ENCODE measurements around the gene KLKB1. TPM values are rescaled to one million over a fixed set of nuclear protein-coding genes. Genes with fewer than 3 reads are reported as not detected.

KLKB1 gene
- polyA plus RNA-seq, 3 donors: 0.28 TPM; not detected in 2

- no peak overlapping the region for H3K4me3 Mint-ChIP-seq
- no peak overlapping the region for H3K27ac Mint-ChIP-seq
- TF ChIP-seq CTCF (IDR thresholded peaks at IDR 0.05): no peak
- Histone ChIP-seq H3K9ac (ENCODE audit: insufficient read depth, low read length, poor library complexity, severe bottlenecking) (no peak overlapping the region), H3K27me3 (ENCODE audit: control insufficient read depth in 2 of 2, insufficient read depth in 2 of 2, low read length in 2 of 2) (no peaks in the 10 kb centered on the region), H3K4me3 (replicated peaks in 1 of 3; ENCODE audit: low read depth in 2 of 3, low read length in 3 of 3) (no peak overlapping the region), H3K9me3 (replicated peaks in 1 of 2; ENCODE audit: control insufficient read depth in 1 of 2, insufficient read depth in 1 of 2, low read length in 2 of 2) (peaks cover 0 to 5% of the 10 kb centered on the region in 2 donors), H4K20me1 (ENCODE audit: insufficient read depth, low read length) (no peaks in the 10 kb centered on the region), H3K4me2 (replicated peaks; ENCODE audit: extremely low read depth, low read length, poor library complexity, severe bottlenecking) (no peak overlapping the region), H3K4me1 (ENCODE audit: control insufficient read depth in 1 of 2, insufficient read depth in 2 of 2, low read length in 2 of 2) (no peaks in the 10 kb centered on the region), H3K27ac (ENCODE audit: low read depth in 1 of 2, low read length in 2 of 2) (no peak overlapping the region), H2AFZ (ENCODE audit: insufficient read depth, low read depth, low read length, poor library complexity, severe bottlenecking) (no peak overlapping the region), H3K79me2 (ENCODE audit: insufficient read depth, low read length) (no peaks in the 10 kb centered on the region), H3K36me3 (replicated peaks in 1 of 2; ENCODE audit: control insufficient read depth in 1 of 2, insufficient read depth in 2 of 2, low read length in 2 of 2) (no peaks in the 10 kb centered on the region)
- no peaks in the 10 kb centered on the region for H3K36me3 Mint-ChIP-seq
- intact Hi-C loops (cut with micrococcal nuclease): no loop called here
- no peaks in the 10 kb centered on the region for H3K4me1 Mint-ChIP-seq
- H3K27me3 Mint-ChIP-seq (ENCODE audit: low read depth in 3 of 3): no peaks in the 10 kb centered on the region
- WGBS (ENCODE audit: insufficient coverage): no CpG with 5 or more reads among the region's 4 CpGs
- no peak for DNase-seq
- H3K9me3 Mint-ChIP-seq: peaks cover 0 to 2% (median 0%) of the 10 kb centered on the region in 7 donors
Measured at GRCh38 chr4:186236126-186236525, 8.8 kb downstream of the KLKB1 start.

- peaks cover 0 to 4% (median 2%) of the 10 kb centered on the region in 7 donors for H3K9me3 Mint-ChIP-seq
- Histone ChIP-seq H3K9me3 (replicated peaks in 1 of 2; ENCODE audit: control insufficient read depth in 1 of 2, insufficient read depth in 1 of 2, low read length in 2 of 2) (peaks cover 0 to 12% of the 10 kb centered on the region in 2 donors), H3K27me3 (ENCODE audit: control insufficient read depth in 2 of 2, insufficient read depth in 2 of 2, low read length in 2 of 2) (no peaks in the 10 kb centered on the region), H3K27ac (ENCODE audit: low read depth in 1 of 2, low read length in 2 of 2) (no peak overlapping the region), H3K4me1 (ENCODE audit: control insufficient read depth in 1 of 2, insufficient read depth in 2 of 2, low read length in 2 of 2) (no peaks in the 10 kb centered on the region), H4K20me1 (ENCODE audit: insufficient read depth, low read length) (no peaks in the 10 kb centered on the region), H3K4me3 (replicated peaks in 1 of 3; ENCODE audit: low read depth in 2 of 3, low read length in 3 of 3) (no peak overlapping the region), H3K9ac (ENCODE audit: insufficient read depth, low read length, poor library complexity, severe bottlenecking) (no peak overlapping the region), H3K4me2 (replicated peaks; ENCODE audit: extremely low read depth, low read length, poor library complexity, severe bottlenecking) (no peak overlapping the region), H2AFZ (ENCODE audit: insufficient read depth, low read depth, low read length, poor library complexity, severe bottlenecking) (no peak overlapping the region), H3K36me3 (replicated peaks in 1 of 2; ENCODE audit: control insufficient read depth in 1 of 2, insufficient read depth in 2 of 2, low read length in 2 of 2) (no peaks in the 10 kb centered on the region), H3K79me2 (ENCODE audit: insufficient read depth, low read length) (no peaks in the 10 kb centered on the region)
- H3K27me3 Mint-ChIP-seq (ENCODE audit: low read depth in 3 of 3): no peaks in the 10 kb centered on the region
- no peaks in the 10 kb centered on the region for H3K4me1 Mint-ChIP-seq
- WGBS (ENCODE audit: insufficient coverage): 100% methylated on average over 2 of the region's 7 CpGs
- H3K27ac Mint-ChIP-seq: no peak overlapping the region
- H3K4me3 Mint-ChIP-seq: no peak overlapping the region
- intact Hi-C loops (cut with micrococcal nuclease): no loop called here
- no peak for TF ChIP-seq CTCF (IDR thresholded peaks at IDR 0.05)
- DNase-seq: no peak
- no peaks in the 10 kb centered on the region for H3K36me3 Mint-ChIP-seq
Measured at GRCh38 chr4:186240452-186240847, 13.1 kb downstream of the KLKB1 start.

Measured in CD14-positive monocyte (primary cell).